Stimulated activated CD4-positive, alpha-beta T cell treated with anti-CD3 and anti-CD28 coated beads, Interleukin-4, amount 100 ng/mL, for 4 hours (primary cell): ENCODE measurements around the gene RAD51AP1.

Source experiments
- DNase-seq, 2 experiments: peaks; one replicate each; pipeline ENCODE4 v3.0.0-alpha.2; 2020

Gene RAD51AP1

DNA sequence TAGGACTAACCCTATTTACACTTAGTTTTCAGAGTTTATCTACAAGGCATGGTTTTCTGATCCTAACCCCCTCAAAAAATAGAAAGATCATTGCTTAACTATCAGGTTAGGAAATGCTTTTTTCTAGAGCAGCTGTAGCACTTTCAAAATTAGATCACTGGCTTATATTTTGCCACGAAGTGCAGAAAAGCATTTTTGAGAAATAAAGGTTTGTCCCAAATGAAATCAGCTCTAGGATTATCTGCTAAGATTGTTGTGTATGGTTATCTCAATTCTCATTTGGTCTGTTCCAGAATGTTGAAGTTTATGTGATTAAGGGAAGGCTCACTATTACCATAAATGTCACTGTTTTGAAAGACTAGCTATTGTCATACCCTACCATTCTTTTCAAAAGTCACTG lies 13.5 kb downstream of the RAD51AP1 start:
- DNase-seq: no peak

DNA sequence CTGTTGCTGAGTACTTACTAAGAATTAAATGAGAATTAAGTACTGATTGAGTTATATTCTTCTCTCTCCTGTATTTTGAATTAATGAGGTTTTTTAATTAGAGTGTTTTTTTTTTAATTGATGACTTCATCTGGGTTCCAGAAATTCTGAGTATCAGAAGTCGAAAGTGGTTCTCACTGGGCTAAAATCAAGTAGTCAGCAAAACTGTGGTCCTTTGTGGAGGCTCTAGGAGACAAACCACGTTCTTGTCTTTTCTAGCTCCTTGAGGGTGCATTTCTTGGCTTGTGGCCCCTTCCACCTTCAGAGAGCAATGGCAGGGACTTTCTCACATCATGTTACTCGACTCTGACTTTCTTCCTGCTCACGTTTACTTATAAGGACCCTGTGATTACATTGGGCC lies 15.3 kb downstream of the RAD51AP1 start:
- DNase-seq: no peak

DNA sequence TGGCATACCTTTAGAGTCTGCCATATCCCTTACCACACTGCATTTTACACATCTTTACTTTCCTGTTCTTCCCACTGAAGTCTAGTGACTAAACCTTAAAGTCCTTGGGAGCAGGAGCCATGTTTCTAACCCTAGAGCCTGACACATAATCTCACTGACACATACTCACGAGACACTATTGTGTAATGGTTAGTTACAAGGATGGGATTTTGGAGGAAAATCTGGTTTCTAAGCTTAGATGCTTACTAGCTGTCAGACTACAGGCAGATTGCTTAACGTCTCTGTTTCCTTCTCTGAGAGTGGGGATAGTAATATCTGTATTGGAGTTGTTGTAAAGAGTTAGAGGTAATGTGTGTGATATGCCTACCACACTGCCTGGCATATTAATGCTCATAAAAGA lies 17.1 kb downstream of the RAD51AP1 start:
- no peak for DNase-seq

DNA sequence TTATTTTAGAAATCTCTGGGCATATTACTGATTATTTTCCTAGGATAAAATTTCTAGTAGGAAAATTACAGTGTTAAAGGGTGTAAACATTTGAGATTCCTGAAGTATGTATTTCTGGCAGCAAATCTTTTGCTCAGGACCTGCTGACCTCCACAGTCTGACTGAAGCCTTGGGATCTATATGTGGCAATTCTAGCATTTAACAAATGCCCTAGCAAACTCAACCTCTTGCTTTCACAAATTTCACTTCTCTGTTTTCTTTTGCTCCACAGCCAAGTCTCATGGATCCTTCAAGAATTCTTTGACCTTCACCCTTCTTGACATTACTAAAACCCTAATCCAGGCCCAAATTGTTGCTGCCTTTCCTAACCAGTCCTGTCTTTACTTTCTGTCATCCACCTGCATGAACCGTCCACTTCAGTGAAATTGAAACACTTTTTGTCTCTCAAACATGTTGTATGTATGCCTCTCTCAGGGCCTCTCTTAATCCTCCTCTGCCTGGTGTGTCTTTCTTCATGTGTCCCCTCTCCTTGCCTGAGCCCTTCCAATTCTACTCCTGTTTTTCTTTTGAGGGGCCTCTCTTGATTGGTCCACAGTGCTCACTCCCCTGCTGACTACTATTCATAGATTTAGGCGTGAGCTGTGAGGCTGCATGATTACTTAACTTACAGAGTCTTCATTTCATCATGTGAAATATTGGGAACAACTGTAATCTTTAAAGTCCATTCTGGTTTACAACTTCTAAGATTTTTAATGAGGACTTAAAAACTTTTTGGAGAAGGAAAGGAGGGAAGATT lies 18.2 kb downstream of the RAD51AP1 start:
- no peak for DNase-seq

DNA sequence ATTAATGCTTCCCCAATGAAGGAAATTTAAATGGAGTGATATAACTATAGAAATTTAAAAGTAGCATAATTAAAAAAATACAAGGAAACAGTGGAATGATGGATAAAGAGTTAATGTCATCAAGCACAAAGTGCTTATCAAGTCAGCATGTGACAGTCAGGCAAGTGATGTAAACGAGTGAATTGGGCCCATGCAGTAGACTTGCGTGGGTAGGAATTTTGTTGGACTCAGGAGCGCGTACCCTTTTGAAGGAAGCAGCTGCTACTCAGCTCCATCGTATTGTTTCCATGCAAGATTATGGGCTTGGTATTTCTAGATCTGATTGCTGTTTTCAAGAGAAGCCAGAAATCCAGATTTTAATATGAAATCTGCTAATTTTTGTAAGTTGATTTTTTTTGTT lies 18.9 kb downstream of the RAD51AP1 start:
- DNase-seq: no peak

DNA sequence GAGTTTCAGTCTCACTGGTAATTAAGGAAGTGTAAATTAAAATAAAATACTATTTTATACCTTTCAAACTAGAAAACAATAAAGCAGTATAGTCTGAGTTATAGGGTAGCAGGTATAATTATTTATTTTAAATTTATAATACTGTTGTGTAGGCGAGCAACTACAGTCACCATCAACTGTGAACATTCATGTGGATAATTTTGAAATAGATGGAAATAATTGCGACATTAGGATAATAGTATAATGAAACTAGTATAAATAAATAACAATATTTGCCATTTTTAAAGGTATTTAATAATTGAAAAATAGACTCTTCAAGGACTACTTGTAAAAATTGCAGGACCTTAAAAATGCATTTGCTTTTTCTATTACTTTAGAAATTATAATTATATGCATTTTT lies 19.5 kb downstream of the RAD51AP1 start:
- no peak for DNase-seq

DNA sequence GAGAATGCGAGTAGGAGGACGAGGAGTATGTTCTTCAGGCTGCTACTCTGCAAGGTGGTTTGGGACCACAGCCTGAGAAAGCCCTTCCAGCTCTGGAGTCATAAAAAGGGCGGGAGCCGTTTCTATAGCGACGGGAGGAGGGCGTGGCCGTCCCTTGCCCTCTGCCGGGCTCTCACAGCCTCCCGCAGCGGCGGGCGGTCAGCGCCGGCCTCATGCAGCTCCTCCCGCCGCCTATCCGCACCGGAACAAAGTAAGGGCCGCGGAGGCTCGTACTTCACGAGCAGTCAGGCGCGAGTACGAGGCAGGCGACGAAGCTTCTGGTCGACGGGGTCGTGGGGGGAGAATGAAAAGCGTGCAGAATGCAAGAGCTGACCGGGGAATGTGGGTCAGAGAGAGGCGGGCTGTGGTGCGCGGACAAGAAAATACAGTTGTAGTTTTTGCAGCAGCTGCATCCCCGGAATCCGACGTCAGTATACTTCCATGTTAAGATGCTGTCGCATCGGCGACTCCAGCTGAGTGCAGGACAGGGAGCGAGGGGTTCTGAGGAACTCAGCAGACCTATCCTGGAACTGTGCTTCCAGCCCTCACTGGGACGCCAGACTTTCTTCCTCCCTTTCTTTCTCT lies 23.5 kb downstream of the RAD51AP1 start, which contains the start of gene DYRK4:
Gene DYRK4 (plus strand): TSS at position 175 of the 624 bp plus-strand sequence. CDS start 38 bp downstream, at position 213.
- no peak for DNase-seq

DNA sequence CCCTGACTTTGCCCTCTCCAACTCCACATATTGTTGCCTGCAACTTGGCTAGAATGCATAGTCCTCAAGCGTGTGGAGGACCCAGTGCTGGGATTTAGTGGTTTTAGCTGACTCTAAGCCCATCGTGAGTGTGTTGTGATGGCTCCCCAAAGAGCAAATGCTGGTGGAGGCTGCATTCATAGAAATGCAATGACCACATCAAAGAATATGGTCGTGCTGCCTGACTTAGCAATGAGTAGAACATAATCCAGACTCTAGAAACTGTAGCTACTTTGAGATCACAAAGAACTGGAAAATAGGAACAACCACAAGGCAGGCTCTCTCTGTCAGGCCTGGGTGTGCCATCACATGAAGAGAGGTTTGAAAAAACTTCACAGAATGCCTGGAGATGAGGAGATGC lies 24.6 kb downstream of the RAD51AP1 start:
- DNase-seq: no peak

DNA sequence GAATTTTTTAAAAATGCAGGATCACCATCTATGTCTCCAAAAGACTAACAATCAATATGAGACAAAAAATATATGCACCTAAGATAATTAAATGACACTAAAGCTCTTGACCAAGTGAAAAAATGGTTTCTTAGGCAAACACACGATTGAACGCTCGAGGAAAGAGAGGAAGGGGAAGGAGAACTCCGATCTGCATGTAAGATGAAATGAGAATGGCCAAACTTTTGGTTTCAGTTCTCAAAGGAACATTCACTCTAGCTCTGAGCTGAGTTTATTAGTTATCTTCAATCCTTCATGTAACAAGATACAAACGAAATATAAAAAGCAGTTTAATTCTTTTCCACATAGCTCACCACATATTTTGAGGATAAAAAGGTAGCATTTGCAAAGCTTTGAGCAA lies 26.1 kb downstream of the RAD51AP1 start:
- DNase-seq: no peak

DNA sequence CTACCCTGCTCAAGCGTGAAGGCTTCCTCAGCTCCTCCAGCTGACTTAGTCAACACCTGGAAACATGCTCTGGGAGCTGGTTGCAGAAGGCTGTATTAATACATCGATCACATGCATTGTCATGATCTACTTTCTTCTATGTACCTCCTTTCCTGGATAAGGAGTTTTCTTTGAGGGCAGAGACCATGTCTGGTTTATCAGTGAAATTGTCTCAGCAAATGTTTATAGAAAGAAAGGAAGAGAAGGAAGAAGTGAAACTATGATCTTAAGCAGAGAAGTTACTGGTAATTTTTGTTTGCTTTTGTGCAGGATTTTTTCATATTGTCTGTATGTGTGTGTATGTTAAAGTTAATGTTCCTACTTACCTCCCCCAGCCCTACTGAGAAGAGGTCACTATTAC lies 27.8 kb downstream of the RAD51AP1 start:
- no peak for DNase-seq

DNA sequence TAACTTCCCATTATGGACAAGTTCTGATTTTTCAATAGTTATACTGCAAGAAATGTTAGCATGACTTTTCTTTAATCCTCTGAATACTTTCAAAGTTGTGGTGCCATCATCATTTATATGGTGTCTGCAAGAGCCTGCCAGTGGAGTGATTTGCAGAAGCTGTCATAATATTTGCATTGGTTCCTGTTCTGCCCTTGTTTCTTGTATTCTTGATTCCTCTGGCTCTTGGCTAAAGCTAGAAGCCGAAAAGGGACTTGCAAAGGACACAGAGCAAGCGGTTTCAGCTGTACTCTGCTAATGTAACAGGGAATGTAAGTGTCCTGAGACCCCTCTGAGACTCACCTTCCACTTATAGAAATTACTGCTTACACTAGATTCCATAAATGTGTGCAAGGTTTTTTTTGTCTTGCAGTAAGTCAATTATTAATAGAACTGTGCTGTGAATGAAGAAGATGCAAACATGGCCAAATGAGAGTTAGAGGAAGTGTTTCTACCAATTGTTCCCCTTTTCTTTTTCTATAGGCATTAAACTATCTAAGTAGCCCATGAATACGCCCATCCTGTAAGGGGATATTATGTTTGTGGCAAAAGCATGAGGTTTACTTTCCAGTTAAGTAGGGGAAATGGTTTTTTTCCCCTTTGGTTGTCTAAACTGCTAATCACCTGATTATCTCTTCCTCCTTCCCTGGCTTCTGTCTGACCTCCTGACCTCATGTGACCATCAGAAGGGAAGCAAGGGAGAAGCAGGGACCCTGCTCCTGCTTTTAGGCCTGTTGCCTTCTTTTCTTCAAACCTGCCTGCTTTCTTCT lies 28.6 kb downstream of the RAD51AP1 start:
- no peak for DNase-seq

DNA sequence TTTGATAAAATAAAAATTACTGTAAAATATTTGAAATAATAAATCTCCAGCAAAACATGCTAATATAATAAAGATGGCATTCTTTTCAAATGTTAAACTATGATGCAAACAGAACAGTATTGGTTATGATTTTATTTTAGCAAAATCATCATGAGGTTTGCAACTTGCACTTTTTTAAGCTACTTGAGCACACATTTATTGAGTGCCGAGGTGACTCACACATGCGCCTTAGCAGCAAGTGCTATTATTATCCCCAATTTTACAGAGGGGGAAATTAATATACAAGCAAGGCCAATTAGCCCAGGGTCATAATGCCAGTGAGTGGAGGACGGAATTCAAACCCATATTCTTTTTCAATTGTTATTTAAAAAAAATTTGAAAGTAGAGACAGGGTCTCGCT lies 30.6 kb downstream of the RAD51AP1 start:
- DNase-seq: no peak

DNA sequence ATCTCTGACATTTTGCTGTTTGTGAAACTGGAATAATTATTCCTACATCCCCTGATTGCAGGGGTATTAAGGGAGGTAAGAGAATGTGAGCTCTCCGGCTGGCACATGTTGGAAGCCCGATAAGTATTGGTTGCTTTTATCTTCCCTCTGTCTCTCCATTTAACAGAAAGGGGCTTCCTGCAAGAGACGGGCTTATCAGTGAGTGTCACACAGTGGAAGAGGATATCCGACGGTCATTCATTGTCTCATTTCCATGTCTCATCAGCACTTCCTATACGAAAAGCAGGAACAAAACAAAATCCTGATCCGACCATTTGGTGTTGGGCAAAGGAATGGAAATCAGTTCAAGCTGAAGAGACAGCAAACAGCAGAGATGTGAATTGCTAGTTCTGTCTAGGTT lies 34.0 kb downstream of the RAD51AP1 start:
- no peak for DNase-seq

DNA sequence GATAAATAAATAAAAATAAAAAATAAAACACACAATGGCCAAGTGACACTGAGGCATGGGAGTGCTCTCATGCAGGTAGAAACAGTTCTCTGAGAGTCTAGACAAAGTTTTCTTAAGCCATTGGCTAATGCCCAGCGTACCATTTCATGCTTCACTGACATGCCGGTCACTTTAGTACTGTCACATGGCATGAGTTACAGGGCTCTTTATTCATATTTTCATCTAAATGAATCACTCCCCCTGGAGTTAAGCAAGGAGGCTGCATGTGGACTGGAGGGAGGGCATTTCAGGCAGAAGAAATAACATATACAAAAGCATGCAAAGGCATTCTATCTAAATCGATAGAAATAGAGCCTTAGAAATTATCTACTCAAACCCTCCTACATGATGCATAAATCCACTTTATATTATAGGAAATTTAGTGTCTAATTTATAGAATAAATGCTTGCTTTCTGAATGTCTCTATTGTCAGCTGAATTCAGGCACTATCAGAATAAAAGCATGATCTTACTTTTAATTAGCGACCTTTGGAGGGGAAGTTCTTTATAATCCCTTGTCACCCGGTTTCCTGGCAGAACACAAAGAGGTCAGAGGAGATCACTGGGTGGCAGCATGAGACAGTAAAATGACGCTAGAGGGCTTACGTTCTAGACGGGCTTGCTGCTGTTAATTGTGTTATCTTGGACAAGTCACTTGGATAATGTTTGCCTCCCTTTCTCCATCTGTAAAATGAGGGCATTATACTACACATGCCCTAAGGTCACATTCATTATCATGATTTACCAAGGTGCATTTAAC lies 40.8 kb downstream of the RAD51AP1 start:
- DNase-seq: no peak

DNA sequence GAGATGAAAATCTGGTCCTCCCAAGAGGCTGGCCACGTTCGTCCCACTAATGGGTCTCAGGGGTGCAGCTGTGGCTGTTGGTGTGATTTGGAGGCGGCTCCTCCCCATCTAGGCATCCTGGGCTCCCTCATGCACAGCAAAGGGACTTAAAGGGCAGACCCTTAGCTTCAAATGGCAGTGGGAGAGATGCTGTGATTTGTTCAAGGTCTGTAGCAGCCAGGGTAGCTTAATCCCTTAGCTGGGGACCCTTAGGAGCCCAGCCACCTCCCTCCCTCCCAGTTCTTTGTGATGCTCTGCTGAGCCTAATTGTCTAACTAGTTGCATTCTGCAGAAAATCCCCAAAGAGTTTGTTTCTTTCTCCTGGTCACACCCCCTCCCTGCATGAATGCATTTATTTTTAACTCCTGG lies 41.6 kb downstream of the RAD51AP1 start:
- DNase-seq: no peak

DNA sequence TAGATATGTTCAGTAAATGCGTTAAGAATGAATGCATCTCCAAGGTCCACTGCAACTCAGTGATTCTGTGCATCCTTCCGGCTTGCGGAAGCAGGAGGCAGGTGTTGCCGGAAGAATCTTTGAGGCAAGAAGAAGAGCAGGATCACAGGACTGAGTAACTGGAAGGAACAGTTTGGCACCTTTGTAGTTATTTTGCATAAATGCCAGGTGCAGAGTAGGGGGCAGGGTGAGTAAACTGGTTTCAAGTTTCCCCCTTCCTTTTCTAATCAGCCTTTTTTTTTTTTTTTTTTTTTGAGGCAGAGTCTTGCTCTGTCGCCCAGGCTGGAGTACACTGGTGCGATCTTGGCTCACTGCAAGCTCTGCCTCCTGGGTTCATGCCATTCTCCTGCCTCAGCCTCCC lies 45.6 kb downstream of the RAD51AP1 start:
- no peak for DNase-seq

DNA sequence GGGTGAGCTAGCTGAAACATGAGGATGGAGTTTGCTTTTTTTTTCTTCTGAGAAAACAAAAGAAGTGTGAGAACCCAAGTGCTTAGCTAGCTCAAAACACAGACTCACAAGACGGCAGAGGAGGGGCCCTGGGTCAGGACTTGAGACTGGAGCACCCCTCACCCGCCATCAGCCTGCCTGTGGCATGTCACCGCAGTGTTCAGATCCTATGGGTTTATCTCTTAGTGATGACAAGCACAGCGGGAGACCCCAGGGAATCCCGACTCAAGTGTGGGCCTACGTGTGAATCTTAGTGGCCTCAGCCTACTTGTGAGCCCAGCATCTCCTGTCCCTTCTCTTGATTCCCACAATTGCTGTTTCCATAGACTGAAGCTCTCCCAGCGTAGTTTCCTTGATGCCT lies 46.2 kb downstream of the RAD51AP1 start:
- no peak for DNase-seq

DNA sequence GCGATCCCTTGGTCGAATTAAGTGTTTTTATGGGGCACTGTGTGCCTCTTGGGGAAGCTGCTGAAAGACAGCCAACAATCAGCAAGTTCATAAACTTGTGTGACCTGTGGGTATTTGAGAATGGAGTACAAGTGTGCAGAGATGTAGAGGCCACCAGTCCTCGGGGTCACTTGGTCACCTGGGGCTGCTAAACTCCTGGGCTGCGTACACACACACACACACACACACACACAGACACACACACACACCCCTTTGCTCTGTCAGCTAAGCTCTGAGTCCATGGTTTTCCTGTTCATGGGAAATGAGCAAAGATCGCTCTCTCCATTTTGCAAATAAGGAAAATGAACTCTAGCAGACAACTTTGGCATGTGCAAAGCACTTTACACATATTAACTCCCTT lies 47.8 kb downstream of the RAD51AP1 start:
- no peak for DNase-seq

DNA sequence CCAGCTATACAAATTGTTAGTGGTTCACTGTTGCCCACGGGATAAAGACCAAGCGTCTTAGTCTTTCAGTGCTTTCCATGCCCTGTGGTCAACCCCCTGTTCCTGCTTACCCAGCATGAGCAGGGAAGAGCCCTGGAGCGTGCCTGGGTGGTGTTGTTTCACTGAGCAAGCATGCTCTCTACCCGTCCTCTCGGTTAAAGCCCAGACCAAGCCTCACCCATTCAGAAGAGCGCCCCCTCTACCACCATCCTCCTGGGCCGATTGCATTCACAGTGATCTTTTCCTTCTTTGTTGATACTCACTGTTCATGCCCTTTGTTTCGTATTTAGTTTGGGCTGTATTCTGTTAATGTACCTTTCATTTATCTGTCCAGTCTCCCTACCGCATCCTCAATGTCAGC lies 48.4 kb downstream of the RAD51AP1 start:
- no peak for DNase-seq

DNA sequence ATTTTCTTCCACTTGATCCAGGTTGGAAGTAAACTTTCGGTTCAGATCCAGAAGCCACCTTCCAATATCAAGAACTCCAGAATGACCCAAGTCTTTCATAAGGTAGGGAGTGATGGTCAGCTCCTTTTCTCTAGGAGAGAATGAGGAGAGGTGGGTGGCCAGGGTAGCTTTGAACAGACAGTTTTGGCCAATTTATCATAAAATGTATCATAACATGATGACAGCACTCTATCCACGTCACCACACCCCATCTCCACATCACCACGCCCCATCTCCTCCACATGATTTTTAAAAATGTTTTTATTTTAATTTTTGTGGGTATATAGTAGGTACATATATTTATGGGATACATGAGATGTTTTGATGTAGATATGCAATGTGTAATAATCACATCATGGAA lies 50.2 kb downstream of the RAD51AP1 start:
- no peak for DNase-seq

DNA sequence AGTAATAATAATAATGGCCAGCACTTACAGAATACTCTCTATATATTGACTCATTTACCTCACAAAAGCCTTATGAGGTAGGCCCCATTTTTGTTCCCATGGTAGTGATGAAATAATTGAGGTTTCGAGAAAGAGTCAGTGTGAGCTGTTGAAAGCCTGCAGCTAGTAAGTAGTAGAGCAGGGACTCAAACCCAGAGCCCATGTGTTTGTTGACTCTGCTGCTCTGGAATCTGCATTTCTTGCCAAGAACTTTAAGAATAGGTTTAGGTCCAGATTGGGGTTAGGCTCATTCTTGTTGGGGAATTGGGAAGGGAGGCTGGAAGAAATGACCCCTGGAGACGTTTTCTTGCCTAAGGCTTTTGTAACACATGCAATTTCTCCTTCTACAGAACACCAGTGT lies 51.3 kb downstream of the RAD51AP1 start:
- DNase-seq: no peak

DNA sequence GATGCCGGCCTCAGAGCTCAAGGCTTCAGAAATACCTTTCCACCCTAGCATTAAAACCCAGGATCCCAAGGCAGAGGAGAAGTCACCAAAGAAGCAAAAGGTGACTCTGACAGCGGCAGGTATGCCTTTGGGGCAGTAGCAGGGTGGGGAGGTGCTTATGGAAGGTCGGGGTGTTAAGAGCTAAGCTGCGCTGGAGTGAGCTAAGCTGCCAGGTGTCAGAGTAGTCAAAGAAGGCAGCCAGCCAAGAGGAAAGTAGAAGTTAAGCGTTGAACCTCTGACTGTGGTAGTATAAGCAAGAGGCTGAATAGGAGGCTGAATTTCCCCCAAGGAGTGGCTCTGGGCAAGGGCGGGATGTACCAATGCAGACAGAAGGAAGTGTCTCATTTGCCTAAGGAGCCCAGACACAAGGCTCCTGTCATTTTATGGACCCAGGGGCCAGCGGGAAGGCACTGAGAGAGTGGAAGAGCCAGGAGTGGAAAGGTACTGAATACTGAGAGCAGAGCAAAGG lies 52.5 kb downstream of the RAD51AP1 start:
- no peak for DNase-seq

DNA sequence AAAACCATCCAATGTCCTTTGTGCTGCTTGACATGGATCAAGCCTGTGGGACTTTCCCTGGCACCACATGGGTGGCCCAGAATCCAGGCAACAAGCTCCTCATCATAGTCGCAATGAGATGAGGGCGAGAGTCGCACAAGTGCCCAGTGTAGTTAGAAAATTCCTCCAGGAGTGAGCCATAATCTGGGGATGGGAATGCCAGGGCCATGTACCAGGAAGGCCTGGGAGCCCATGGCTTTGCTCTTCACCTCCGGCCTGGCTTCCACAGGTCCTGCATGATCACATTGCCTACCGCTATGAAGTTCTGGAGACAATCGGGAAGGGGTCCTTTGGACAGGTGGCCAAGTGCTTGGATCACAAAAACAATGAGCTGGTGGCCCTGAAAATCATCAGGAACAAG lies 57.2 kb downstream of the RAD51AP1 start:
- no peak for DNase-seq
